GM21737 (cell line): Measurements from ENCODE around the gene LKAAEAR1.

Source experiments
- ATAC-seq: cut with Tn5 transposase; IDR thresholded peaks from one replicate; pipeline ENCODE4 v1.9.1; 2021; ENCODE audit warnings: mild to moderate bottlenecking, moderate library complexity; ENCODE audit not compliant: unreplicated experiment

Gene LKAAEAR1

DNA sequence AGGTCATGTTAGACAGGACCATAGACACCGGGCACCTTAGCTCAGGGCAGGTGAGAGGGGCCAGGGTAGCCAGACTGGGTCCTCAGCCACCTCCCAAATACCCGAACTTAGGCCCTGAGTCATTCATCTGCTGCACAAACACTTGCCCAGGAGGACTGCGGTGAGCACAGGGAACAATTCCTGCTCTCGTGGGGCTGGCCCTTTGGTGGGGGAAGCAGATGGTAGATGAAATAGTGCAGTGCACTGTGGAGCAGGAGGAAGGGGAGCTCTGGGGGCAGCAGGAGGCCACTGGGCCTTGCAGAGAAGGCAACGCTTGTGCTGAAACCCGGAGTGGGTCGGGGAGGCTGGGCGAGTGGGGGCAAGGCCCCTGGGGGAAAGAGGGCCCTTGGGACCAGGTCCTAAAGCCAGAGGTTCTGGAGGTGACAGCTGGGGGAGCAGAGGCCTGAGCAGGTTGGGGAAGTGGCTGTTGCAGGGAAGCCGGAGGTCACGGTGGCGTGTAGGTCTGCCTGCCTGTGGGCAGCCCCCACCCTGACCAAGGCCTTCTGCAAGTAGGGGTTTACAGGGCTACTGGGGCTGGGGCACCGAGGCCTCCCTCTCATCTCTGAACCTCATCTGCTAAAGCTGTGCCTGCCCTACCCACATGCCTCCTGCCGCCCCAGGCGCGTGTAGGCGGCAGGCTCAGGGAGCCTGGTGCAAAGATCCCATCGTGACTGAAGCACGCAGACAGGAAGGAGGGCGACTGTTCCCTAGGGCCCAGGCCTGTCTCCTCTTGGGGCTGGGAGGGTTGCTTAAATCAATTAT, 27.8 kb upstream of the LKAAEAR1 start:
- no peak for ATAC-seq

DNA sequence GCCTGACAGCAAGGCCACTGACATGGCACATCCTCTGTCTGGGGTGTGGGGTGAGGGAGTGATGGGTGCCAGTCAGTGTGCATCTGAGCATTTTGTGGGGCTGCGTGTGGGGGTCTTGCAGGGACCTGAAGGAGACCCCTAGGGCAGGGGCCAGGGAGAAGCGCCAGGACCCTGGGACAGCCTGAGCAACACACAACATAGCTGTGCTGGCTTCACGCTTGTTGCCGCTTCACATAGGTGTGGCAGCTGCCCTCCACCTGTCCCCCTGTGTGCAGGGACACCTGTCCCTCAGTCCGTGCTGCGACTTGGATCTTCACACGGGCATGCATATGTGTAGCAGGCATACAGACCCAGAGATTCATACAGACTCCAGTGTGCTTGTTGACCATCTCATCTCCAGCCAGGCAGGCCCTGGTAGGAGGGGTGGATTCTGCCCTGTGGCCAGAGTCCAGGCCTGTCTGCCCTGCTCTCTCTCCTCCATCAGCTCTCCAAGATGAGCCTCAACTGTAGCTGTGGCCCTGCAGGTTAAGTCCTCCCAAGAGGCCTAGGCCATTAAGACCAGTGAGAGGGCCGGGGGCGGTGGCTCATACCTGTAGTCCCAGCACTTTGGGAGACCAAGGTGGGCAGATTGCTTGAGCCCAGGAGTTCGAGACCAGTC, 26.3 kb upstream of the LKAAEAR1 start:
- no peak for ATAC-seq

DNA sequence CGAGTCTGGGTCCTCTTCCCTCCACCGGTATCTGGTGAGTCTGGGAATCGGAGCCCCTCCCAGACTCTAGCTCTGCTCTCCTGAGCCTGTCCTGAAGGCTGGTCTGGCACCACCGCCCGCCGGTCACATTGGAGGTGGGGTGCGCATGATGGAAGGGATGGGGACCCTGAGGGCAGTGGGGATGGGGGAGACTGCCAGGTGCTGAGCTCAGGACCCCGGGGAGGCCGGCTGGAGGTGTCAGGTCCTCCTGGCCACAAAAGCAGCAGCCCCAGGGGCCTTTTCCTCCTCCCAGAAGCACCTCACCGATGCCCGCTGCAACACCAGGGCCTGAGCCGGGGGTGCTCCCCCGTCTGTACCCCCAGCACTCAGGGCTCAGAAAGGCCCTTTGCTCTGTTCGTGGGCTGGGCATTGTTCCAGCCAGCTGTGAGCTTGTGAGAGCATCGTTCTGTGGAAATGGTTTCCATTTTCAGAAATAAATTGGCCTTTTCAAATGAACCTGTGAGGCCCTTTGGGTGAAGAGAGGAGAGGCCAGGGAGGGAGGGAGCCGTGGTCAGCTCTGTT, 25.7 kb upstream of the LKAAEAR1 start:
- no peak for ATAC-seq

DNA sequence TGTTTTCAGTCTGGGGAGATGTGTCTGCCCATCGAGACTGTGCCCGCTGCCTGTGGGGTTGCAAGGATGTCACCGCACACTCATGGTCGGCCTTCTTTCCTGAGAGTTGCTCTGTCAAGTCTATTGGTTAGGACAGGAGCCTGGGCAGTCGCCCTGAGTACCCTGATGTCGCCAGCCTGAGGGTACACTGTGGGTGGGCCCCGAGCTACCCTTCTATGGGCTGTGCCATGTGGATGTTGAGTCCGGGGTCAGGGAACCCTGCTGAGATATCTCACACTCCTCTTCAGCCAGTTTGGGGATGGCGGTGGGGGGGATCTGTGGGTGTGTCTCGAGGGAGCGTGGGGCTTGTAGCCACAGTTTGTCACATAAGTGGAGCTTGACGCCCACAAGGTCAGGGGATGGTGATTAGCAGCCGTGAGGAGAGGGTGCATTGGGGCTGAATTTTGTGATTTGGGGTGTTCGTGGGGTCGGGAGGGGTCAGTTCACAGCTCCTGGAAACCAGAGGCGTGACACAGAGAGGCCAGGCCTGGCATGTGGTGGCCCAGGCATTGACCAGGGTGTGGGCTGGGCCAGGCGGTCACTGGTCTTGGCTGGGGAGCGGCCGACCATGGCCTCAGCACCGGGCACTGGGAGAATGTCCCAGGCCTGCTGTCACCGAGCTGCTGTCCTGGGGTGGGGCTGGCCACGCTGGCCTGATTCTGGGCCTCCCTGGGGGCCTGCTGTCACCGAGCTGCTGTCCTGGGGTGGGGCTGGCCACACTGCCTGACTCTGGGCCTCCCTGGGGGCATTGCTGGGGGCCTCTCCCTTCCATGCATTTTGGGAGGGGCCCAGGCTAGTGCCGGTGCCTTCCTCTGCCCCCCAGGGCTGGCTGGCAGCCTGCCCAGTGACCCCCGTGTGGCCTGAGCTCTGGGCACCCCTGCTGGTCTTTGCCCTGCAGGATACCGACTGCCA, 24.8 kb upstream of the LKAAEAR1 start:
- no peak for ATAC-seq

DNA sequence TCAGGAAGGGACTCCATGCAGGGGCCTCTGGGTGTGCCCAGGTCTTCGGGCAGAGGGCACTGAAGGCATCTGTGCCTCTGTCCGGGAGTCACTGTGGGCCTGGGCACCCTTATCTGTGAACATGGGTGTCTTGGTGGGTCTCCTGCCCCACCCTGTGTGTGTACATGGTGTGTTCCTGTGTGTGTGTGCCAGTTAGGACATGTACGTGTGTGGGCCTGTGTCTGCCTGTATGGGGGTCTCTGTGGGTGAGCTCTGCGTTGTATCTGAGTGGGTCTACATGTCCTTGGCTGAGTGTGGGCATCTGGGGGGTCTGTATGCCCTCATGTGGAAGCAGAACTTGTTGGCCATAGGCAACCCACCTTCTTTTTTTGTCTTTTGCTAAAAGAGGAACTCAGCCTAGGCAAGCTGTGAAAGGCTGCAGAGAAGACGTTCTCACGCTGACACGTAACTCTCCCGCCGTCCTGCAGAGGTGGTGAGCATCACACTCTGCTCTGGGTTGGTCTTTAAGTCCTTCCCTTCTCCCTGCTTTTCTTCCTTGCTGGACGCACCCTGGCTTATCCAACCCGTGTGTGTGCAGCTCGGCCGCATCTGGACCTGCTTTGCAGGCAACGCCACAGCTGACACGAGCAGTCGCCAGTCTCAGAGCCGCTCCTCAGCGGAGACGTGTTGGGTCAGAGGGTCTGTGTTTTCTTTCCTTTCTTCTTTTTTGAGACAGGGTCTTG, 23.7 kb upstream of the LKAAEAR1 start:
- ATAC-seq: no peak

DNA sequence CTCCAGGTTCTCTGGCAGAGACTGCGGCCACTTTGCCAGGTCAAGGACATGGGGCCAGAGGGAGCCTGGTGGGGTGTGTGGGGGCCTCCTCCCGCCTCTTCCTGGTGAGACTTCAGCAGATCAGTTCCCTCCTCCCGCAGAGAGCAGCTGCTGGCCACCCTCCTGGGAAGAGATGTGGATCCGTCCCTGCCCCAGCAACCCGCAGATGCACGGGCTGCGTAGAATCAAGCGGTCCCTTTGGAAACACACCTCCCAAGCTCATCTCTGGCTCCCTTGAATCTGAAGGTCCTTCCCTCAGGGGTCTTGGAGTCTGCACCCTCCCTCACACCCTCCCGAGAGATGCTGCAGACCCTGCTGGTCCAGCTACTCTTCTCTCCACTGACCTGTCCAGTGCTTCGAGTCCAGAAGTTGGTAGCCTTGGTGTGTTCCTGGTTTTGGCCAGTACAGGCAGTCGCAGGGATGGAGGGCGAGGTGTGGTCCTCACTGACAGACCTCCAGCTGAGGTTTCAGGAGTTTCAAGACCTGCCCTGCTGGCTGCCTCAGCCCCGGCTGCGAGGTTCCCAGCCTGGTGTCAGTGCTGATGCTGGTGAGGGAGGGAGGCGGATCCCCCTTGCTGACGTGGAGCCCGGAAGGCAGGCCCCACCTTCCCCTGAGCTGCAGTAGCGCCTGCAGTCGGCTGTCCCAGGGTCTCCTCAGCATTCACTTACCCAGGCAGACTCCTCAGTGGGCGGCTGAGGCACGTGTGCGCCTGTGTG, 23.0 kb upstream of the LKAAEAR1 start, which contains the start of gene NPBWR2:
Gene NPBWR2, minus strand, starts transcription at position 585 of the 755 bp plus-strand sequence. CDS start 734 bp downstream, outside the sequence.
- ATAC-seq: no peak

DNA sequence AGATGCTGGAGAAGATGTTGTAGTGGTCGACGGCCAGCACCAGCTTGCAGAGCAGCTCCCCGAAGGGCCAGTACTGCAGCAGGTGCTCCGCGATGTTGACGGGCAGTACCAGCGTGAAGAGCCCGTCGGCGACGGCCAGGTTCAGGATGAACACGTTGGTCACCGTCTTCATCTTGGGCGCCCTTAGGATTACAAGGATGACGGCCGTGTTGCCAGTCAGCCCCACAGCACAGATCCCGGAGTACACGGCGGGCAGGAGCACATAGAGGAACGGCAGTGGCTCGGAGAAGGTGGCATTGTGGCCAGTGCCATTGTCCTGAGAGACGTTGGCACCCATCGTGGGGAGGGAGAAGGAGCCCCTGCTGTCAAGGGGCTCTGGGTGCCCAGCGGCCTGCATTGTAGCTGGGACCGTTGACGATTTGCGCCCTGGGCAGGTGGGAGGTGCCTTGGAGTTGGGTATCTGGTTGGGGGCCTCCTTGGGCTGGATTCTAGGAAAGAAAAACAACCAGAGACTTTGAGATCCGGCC, 22.3 kb upstream of the LKAAEAR1 start:
- no peak for ATAC-seq

DNA sequence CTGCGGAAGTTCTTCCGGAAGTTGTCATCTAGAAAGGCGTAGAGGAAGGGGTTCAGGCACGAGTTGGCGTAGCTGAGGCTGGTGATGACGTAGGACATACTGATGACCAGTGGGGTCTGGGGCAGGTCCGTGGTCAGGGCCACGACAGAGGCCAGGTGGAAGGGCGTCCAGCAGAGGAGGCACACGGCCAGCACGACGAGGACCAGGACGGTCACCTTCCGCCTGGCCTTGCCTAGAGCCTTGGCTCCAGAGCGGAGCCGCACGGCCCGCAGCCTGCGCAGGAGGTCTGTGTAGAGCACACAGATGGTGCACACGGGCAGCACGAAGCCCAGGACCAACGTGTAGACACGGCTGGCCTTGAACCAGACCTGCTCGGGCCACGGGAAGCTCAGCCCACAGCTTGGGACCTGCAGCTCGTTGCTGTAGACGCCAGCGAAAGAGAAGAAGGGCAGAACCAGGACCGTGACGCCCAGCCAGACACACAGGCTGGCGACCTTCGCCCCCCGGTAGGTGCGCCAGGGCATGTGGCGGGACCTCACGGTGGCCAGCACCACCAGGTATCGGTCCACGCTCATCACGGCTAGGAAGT, 21.7 kb upstream of the LKAAEAR1 start:
- no peak for ATAC-seq

DNA sequence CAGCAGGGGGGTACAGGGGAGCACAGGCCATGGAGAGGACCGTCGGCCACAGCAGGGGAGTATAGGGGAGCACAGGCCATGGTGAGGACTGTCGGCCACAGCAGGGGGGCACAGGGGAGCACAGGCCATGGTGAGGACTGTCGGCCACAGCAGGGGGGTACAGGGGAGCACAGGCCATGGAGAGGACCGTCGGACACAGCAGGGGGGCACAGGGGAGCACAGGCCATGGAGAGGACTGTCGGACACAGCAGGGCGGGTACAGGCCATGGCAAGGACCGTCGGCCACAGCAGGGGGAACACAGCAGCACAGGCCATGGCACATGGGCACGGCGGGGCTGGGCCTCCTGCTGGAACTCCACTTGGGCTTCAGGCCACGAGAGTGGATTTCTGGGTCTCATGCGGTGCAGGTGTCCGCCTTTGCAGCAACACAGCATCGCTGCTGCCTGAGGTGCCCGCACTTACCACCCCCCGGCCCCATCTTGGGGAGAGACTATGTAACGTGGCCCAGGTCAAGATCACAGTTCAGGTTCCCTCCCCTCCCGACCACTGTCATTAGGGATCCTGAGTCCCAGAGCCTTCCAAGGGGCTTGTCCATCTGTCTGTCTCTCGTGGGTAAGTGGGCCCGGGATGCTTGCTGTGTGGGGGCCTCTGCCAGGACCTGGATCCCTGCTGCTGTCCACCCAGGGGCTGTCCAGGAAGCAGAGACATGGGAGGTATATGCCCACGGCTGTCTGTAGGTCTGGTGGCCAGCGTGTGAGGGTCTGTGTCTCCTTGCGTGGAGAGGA, 20.7 kb upstream of the LKAAEAR1 start:
- ATAC-seq: no peak

DNA sequence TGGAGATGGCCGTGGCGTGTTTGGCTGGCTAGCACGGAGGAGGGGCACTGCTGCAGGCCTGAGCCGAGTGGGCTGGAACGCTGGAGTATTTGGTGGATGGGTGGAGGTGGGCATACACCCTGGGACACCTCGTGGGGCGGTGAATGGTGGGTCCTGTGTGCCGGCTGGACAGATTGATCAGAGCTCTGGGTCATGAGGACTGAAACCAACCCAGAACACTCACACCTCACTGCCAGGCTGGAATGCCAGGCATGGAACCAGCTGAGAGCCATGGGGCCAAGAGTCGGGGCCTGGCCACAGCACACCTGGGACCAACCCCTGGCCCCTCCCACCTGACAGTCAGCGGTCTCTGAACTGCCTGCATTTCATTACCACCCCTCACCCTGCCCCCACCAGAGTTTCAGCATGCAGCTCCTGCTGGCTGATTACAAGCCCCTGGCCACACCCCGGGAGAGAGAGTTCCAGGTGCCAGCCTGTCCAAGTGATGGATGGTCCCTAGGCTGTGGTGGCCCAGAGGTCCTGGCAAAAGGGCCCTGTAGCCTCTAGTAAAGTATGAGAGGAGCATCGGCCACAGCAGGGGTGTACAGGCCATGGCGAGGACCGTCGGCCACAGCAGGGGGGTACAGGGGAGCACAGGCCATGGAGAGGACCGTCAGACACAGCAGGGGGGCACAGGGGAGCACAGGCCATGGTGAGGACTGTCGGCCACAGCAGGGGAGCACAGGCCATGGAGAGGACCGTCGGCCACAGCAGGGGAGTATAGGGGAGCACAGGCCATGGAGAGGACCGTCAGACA, 19.9 kb upstream of the LKAAEAR1 start:
- no peak for ATAC-seq

DNA sequence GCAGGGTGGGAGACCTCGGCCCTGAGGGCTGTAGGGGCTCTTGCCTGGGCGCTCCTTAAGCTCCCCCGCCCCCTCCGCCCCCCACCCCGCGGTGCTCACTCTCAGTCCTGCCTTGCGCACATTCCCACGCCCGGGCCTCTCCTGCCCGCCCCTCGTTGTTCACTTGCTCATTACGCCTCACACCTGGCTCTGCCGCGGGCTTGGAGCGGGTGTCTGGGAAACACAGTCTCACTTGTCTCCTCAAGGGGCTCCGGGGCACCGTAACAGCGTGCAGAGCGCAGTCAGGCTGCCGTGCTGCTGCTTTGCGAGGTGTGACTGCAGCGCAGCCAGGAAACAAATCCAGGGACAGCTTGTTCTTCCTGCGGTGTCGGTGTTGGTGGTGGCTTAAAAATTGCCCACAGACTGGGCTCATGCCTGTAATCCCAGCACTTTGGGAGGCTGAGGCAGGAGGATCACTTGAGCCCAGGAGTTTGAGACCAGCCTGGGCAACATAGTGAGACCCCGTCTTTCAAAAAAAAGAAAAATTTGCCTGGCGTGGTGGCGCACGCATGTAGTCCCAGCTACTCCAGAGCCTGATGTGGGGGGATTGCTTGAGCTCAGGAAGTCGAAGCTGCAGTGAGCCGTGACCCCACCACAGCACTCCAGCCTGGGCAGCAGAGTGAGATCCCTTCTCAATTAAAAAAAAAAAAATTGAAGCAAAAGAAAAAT, 18.6 kb upstream of the LKAAEAR1 start:
- no peak for ATAC-seq

DNA sequence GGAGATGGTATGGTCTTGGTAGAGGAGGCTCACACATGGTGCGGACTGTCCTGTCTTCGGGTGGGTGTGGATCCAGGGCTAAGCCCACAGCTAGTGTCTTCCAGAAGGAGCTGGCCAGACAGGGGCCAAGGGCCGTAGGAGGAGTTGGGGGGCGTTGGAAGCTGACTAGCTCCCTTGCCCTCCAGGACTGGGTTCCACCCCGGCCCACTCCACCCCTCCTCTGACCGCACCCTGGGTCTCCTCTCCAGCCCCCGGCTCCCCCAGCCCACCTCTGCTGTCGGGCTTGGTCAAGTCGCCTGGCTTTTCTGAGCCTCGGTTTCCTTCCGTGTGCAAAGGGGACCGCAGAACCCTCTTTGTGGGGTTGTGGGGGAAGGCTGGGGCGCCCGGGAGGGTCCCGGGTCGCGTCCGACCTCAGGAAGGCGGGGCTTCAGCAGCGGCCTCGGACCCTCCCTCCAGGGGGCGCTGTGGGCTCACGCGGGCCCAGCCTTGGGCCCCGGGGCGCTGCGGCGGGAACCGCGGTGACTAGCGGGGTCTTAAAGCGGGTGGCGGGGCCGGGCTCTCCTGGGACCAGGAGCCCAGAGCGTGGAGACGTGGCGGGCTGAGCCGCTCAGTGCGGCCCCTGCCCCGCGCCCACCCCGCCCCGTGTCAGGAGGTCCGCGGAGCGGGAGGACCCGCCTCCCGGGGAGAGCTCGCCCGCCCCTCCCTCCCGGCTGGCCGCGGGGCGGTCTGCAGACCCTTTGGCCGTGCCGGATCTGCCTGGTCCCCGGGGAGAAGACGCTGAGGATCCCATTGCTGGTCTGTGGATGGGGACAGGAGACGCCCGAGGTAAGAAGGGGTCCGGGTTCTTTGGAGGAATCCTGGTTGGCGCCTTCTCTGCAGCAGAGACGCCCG, 17.8 kb upstream of the LKAAEAR1 start:
- no peak for ATAC-seq

DNA sequence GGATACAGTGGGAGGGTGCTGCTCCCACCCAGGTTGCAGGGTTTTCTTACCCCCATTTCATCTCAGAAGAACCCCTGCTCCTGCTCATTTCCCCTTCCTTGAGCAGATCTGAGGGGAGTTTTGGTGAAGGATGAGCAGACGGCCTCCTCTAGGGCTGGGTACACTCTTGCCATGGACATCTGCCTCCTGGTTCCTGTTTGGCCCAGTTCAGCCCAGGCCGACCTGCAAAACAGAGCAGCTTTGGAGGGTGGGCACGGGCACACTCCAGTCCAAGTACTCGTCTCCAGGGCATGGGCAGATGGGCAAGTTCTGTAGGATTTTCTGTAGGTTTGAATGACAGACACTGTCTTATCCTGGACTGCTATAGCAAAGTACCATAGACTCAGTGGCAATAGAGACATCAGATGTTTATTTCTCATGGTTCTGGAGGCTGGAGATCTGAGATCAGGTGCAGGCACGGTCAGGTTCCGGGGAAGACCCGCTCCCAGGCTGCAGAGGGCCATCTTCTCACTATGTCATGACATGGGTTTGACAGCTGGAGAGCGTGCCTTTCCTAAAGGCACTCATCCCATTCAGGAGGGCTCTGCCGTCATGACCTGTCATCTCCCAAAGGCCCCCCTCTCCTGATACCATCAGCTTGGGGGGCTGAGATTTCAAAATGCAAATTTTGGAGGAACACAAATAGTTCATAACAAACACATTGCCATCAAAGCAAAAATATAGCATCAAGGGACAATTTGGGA, 16.9 kb upstream of the LKAAEAR1 start:
- no peak for ATAC-seq

DNA sequence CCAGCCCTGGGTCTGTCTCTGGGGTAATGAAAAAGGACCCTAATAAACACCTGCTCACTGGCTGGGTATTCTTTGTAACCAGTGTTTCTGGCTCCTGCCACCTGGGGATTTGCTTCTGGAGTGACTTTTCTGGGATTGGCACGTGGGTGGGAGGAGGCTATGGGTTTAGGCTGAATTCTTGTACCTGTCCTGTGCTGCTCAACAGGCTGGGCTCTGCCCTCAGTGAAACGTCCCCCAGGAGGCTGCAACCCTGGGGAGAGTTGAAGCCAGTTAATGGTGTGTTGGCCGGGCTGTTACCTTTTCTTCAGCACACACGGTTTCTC, 16.3 kb upstream of the LKAAEAR1 start:
- no peak for ATAC-seq

DNA sequence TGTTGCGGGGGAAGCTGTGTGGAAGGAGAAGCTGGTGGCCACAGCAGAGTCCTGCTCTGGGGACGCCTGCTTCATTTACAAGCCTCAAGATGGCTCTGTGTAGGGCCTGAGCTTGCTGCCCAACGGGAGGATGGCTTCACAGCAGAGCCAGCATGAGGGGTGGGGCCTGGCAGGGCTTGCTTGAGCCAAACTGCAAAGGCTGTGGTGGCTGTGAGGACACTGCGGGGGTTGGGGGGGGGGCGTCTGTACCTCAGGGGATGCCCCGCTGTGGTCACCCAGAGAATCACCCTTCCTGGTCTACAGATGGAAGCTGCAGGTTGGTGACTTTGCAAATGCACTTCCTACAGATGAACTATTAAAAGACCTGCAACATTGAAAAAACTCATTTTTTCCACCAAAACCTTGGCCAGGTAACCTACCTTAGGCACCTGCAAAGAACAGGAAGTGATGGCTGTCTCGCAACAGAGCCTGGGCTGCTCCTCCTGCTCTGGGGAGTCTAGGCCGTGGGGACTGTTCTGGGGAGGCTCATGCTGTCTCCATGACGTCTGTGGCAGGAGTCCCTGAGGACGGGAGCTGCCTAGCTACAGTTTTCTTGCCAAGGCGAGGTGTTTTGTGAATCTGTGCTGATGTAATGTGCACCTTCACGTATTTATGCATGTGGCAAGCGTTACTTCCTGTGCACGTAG, 15.8 kb upstream of the LKAAEAR1 start:
- no peak for ATAC-seq
